H9 (cell line): Measurements from ENCODE around the gene BSPH1. TPM values are rescaled to one million over a fixed set of nuclear protein-coding genes. Genes with fewer than 3 reads are reported as not detected.
"Not testable (repeated sequence)": the region's sequence is repeated elsewhere in the genome, so short reads cannot be mapped to it uniquely, and the experiment has no call there.

Source experiments
- DNase-seq: peaks from one replicate; pipeline ENCODE4 v3.0.0-alpha.2; 2017
- H2AFZ ChIP-seq: one replicate; pipeline ENCODE4 v1.6.1; 2013; ENCODE audit warnings: mild to moderate bottlenecking, low read length, control low read depth, moderate library complexity
- H2AK5ac ChIP-seq: 2 replicates; pipeline ENCODE4 v1.6.1; 2013; ENCODE audit warnings: low read length, control low read depth, mixed read lengths; ENCODE audit not compliant: insufficient read length
- H2BK120ac ChIP-seq: one replicate; pipeline ENCODE4 v1.6.1; 2013; ENCODE audit warnings: low read depth, mild to moderate bottlenecking, low read length, control low read depth, inconsistent platforms; ENCODE audit not compliant: poor library complexity, severe bottlenecking
- H2BK12ac ChIP-seq: 2 replicates; pipeline ENCODE4 v1.6.1; 2013; ENCODE audit warnings: low read length, control low read depth, mixed read lengths, low read depth; ENCODE audit not compliant: insufficient read length
- H2BK15ac ChIP-seq: 2 replicates; pipeline ENCODE4 v1.6.1; 2013; ENCODE audit warnings: low read depth, low read length, control low read depth
- H2BK20ac ChIP-seq: one replicate; pipeline ENCODE4 v1.6.1; 2013; ENCODE audit warnings: low read depth, mild to moderate bottlenecking, low read length, control low read depth, inconsistent platforms; ENCODE audit not compliant: poor library complexity, severe bottlenecking
- H2BK5ac ChIP-seq: 2 replicates; pipeline ENCODE4 v1.6.1; 2013; ENCODE audit warnings: low read length, control low read depth, mixed read lengths; ENCODE audit not compliant: insufficient read length
- H3K14ac ChIP-seq: 2 replicates; pipeline ENCODE4 v1.6.1; 2013; ENCODE audit warnings: low read length, control low read depth; ENCODE audit not compliant: insufficient read depth
- H3K18ac ChIP-seq: 2 replicates; pipeline ENCODE4 v1.6.1; 2013; ENCODE audit warnings: low read depth, mild to moderate bottlenecking, mixed read lengths, low read length, control low read depth; ENCODE audit not compliant: insufficient read length
- H3K23ac ChIP-seq: 2 replicates; pipeline ENCODE4 v1.6.1; 2013; ENCODE audit warnings: low read length, control low read depth, mixed read lengths, low read depth; ENCODE audit not compliant: insufficient read length
- H3K23me2 ChIP-seq: 2 replicates; pipeline ENCODE4 v1.6.1; 2013; ENCODE audit warnings: low read depth, mild to moderate bottlenecking, mixed read lengths, low read length, control low read depth; ENCODE audit not compliant: insufficient read length, poor library complexity, severe bottlenecking
- H3K27ac ChIP-seq: 2 replicates; pipeline ENCODE4 v1.5.1; 2013; ENCODE audit warnings: low read length, control low read depth, mixed read lengths, low read depth; ENCODE audit not compliant: insufficient read length
- H3K27me3 ChIP-seq: 2 replicates; pipeline ENCODE4 v1.6.1; 2013; ENCODE audit warnings: low read length, control low read depth, inconsistent platforms; ENCODE audit not compliant: insufficient read depth
- H3K4ac ChIP-seq: 2 replicates; pipeline ENCODE4 v1.6.1; 2013; ENCODE audit warnings: low read depth, mild to moderate bottlenecking, control low read depth, inconsistent platforms, low read length, moderate library complexity
- H3K4me1 ChIP-seq: 2 replicates; pipeline ENCODE4 v1.6.1; 2013; ENCODE audit warnings: low read length, control low read depth, inconsistent platforms; ENCODE audit not compliant: insufficient read depth
- H3K4me2 ChIP-seq: 2 replicates; pipeline ENCODE4 v1.6.1; 2013; ENCODE audit warnings: low read length, control low read depth, mixed read lengths; ENCODE audit not compliant: insufficient read length, insufficient read depth
- H3K56ac ChIP-seq: 2 replicates; pipeline ENCODE4 v1.6.1; 2013; ENCODE audit warnings: low read depth, mild to moderate bottlenecking, mixed read lengths, low read length, control low read depth; ENCODE audit not compliant: insufficient read length
- H3K79me1 ChIP-seq: 2 replicates; pipeline ENCODE4 v1.6.1; 2013; ENCODE audit warnings: low read depth, mild to moderate bottlenecking, moderate library complexity, low read length, control low read depth, inconsistent platforms; ENCODE audit not compliant: insufficient read depth, poor library complexity, severe bottlenecking
- H3K79me2 ChIP-seq: 2 replicates; pipeline ENCODE4 v1.6.1; 2013; ENCODE audit warnings: low read length, control low read depth, inconsistent platforms; ENCODE audit not compliant: insufficient read depth
- H3K9ac ChIP-seq: 2 replicates; pipeline ENCODE4 v1.6.1; 2013; ENCODE audit warnings: low read length, control low read depth, mixed read lengths; ENCODE audit not compliant: insufficient read length; ENCODE audit errors: extremely low read depth
- H3K9me3 ChIP-seq: one replicate; pipeline ENCODE4 v1.6.1; 2013; ENCODE audit warnings: low read depth, low read length, inconsistent platforms; ENCODE audit not compliant: control insufficient read depth
- H3T11ph ChIP-seq: one replicate; pipeline ENCODE4 v1.6.1; 2013; ENCODE audit warnings: mild to moderate bottlenecking, low read length, control low read depth, inconsistent platforms
- H4K20me1 ChIP-seq: one replicate; pipeline ENCODE4 v1.6.1; 2013; ENCODE audit not compliant: control insufficient read depth, insufficient read length, insufficient read depth
- H4K5ac ChIP-seq: 2 replicates; pipeline ENCODE4 v1.6.1; 2013; ENCODE audit warnings: low read depth, mild to moderate bottlenecking, mixed read lengths, low read length, control low read depth; ENCODE audit not compliant: insufficient read length
- H4K8ac ChIP-seq: replicated peaks from 2 replicates; pipeline ENCODE4 v1.6.1; 2013; ENCODE audit warnings: low read length, control low read depth, mixed read lengths, low read depth; ENCODE audit not compliant: insufficient read length
- H4K91ac ChIP-seq: 2 replicates; pipeline ENCODE4 v1.6.1; 2013; ENCODE audit warnings: low read depth, mild to moderate bottlenecking, moderate library complexity, mixed read lengths, low read length, control low read depth; ENCODE audit not compliant: insufficient read length
- H3K27ac Mint-ChIP-seq, 3 experiments: 2 replicates in 2 of 3; 3 replicates in 1 of 3; pipeline ENCODE4 v1.8.0; 2020 to 2021; ENCODE audit warnings: mixed read lengths in 3 of 3, mild to moderate bottlenecking in 1 of 3, moderate library complexity in 1 of 3
- H3K27me3 Mint-ChIP-seq: 2 replicates; pipeline ENCODE4 v1.8.0; 2021; ENCODE audit warnings: low read depth, mild to moderate bottlenecking, moderate library complexity, mixed read lengths
- H3K36me3 Mint-ChIP-seq, 3 experiments: 2 replicates in 2 of 3; 3 replicates in 1 of 3; pipeline ENCODE4 v1.8.0; 2020 to 2021; ENCODE audit warnings: low read depth in 3 of 3, mixed read lengths in 3 of 3; ENCODE audit not compliant: insufficient read depth in 1 of 3
- H3K4me1 Mint-ChIP-seq, 2 experiments: 2 replicates each; pipeline ENCODE4 v1.8.0; 2020; ENCODE audit warnings: mixed read lengths in 2 of 2
- H3K4me3 Mint-ChIP-seq, 2 experiments: 2 replicates in 1 of 2; 3 replicates in 1 of 2; pipeline ENCODE4 v1.8.0; 2020 to 2021; ENCODE audit warnings: mild to moderate bottlenecking in 2 of 2, mixed read lengths in 2 of 2, moderate library complexity in 1 of 2
- H3K9me3 Mint-ChIP-seq, 2 experiments: 2 replicates in 1 of 2; 3 replicates in 1 of 2; pipeline ENCODE4 v1.8.0; 2020; ENCODE audit warnings: mild to moderate bottlenecking in 2 of 2, mixed read lengths in 2 of 2, moderate library complexity in 1 of 2
- WGBS: extraction: QIAGEN DNeasy Blood & Tissue Kit; methylation state at CpG from one replicate; pipeline ENCODE4 v1.1.7; 2013; ENCODE audit warnings: missing lambda C conversion rate, low lambda C conversion rate, mixed read lengths; ENCODE audit not compliant: insufficient read length; ENCODE audit errors: extremely low coverage; 5-methylcytosine and 5-hydroxymethylcytosine counted together
- total RNA-seq: library from RNA; stranded (reverse); gene quantifications from 2 replicates; pipeline ENCODE4 v1.2.1, GENCODE V29; 2021

BSPH1 gene
- total RNA-seq, 1 experiment from 2014 or later: not detected

- not testable (repeated sequence) for H3K4me1 ChIP-seq, H2BK12ac ChIP-seq, H3K56ac ChIP-seq, H4K5ac ChIP-seq, H2BK20ac ChIP-seq, H3K79me1 ChIP-seq, H3K27ac Mint-ChIP-seq, H3K27me3 ChIP-seq, H3K36me3 Mint-ChIP-seq, H2BK120ac ChIP-seq, H3K23ac ChIP-seq, H2BK5ac ChIP-seq, H3K9me3 Mint-ChIP-seq, H3K4me3 Mint-ChIP-seq, H3K27ac ChIP-seq, H3K4me2 ChIP-seq, H3T11ph ChIP-seq, H3K79me2 ChIP-seq, H2AFZ ChIP-seq, H3K9me3 ChIP-seq, H3K9ac ChIP-seq, H3K23me2 ChIP-seq, H3K27me3 Mint-ChIP-seq, H3K18ac ChIP-seq, H2BK15ac ChIP-seq, H3K4me1 Mint-ChIP-seq, H4K91ac ChIP-seq, H3K4ac ChIP-seq, H4K20me1 ChIP-seq, H4K8ac ChIP-seq, H2AK5ac ChIP-seq, H3K14ac ChIP-seq, DNase-seq
- WGBS: no CpG with 5 or more reads among the region's 21 CpGs
These were observed 39.8 kb downstream of the BSPH1 start for GRCh38 chr19:47952132-47952531.
